ENCODE results near the gene GBX1. TPM values are rescaled to one million over a fixed set of nuclear protein-coding genes. Genes with fewer than 3 reads are reported as not detected.

The GBX1 gene
- 0.17 to 0.45 TPM in 2 of 5 replicates, not detected in the others for total RNA-seq (2022; extraction: Qiagen RNA extraction; ENCODE audit: low read depth)

DNA sequence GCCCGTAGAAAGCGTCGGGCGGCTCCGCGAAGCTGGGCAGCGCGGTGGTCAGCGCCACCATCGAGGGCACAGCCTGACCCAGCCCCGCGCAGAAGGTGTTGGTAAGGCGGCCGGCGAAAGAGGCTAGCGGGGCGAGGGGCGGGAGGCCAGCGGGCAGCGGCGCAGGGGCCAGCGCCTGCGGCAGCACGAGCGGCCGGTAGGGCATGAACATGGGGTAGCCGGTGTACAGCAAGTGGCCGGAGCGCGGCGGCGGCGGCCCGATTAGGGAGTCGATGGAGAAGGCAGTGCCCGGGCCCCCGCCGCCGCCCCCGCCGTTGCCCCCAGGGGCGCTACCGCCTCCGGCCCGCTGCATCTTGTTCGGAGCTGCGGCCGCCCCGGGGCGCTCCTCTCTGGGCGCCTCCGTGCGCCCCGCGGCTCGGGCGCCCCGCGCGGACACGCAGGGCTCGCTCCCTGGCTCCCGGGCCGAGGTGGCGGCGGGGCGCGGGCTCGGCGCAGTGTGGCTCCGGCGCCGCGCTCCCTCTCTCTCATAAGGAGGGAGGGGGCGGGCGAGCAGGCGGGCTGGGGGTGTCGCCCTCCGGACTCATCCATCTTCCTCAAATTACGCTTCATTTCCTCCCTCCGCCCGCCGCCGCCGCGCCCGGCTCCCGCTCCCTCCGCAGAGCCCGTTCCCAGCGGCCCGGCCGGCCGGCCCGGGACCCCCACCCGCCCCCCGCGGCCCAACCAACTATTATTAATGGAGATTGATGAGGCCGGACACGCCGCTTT, at the start of gene GBX1:
GBX1 (minus strand) TSS at position 498 of the 765 bp plus-strand sequence; CDS start at position 352, 146 bp downstream.

DNA sequence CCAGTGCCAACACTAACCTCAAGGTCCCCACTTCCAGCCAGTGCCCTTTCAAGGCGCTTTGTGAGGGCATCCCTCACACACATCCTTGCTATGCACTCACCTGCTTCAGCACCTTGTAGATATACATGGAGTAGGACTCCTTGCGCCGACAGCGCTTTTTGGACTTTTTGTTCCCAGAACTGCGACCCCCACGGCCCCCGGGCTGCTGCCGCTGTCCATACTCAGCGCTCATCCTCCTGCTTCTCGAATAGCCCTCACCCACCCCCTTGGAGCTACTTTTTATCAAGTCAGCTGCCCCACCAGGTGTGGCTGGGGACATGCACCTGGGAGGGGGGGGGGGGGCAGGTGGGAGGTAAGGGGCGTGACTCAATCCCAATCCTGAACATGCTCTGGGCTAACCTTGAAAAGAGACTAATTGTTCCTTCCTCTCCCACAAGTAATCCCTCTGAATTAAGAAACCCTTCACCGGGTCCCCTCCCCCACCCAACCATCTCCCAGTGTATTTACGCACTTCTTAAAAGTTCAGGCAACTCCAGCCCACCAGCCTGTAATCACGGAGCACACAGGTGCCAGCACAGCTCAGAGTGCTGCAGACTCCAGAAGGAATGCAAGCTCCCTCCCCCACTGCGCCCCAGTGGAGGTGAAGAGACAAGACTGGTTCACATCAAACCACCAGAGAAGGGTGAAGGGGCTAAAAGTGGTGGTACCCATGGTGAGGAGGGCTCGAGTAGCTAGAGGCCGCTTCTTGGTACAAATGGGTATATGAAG, 42.8 kb upstream of the GBX1 start, which contains the start of gene H2BK1:
H2BK1 (minus strand) TSS at position 402 of the 768 bp plus-strand sequence; CDS start at position 232, 170 bp downstream.

DNA sequence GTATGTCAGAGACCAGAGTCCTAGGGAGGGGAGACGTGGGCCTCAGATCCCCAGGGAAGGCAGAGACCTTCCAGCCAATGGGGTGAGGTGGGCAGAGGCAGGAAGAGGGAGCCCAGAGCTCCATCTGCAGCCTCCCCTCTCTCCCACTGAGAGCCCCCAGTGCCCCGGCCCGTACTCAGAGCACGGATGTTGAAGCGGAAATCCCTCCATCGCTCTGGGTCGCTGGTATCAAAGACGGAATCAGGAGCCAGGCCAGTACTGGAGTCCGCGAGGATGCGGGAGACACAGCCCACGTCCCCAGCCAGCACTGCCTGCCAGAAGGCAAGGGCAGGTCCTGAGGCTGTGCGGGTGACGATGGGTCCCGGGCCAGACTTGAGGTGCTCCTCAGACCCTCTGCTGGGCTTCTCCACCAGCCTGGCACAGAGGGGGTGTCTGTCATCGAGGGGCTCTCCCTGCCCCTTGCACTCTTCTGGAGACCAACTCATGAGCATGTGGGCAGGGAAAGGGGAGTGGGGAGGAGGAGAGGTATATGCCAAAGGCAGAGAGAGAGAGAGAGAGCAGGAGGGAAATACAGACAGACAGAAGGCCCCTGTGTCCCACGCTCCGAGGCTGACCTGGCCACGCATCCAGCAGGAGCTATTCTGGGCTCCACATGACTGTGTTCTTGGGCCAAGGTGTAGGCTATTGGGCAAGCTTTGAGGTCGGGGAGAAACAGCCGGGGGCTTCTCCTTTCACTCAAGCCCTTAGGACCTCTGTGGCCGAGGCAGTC, 19.3 kb upstream of the GBX1 start, which contains the start of gene ASB10:
ASB10 (minus strand) TSS at position 611 of the 769 bp plus-strand sequence; CDS start at position 491, 120 bp downstream.

Other genes with a start within 250 kb of the GBX1 start
- gene KCNH2, start 189.4 kb downstream of the GBX1 start, total RNA-seq (2022; extraction: Qiagen RNA extraction; ENCODE audit: low read depth), result 0.29 to 0.61 TPM (median 0.37 TPM) in 5 replicates
- gene NOS3, start 176.7 kb downstream of the GBX1 start, total RNA-seq (2022; extraction: Qiagen RNA extraction; ENCODE audit: low read depth), result 0.15 to 0.55 TPM (median 0.49 TPM) in 5 replicates
- 0.62 to 1.1 TPM (median 0.87 TPM) in 5 replicates for gene ATG9B, start 143.2 kb downstream of the GBX1 start, total RNA-seq (2022; extraction: Qiagen RNA extraction; ENCODE audit: low read depth)
- gene ABCB8, start 139.2 kb downstream of the GBX1 start, total RNA-seq (2022; extraction: Qiagen RNA extraction; ENCODE audit: low read depth), result 31.5 to 51.8 TPM (median 48.0 TPM) in 5 replicates
- 5.7 to 12.6 TPM (median 12.2 TPM) in 5 replicates for gene ASIC3, start 119.2 kb downstream of the GBX1 start, total RNA-seq (2022; extraction: Qiagen RNA extraction; ENCODE audit: low read depth)
- 32.1 to 37.0 TPM (median 34.9 TPM) in 5 replicates for gene CDK5, start 109.8 kb downstream of the GBX1 start, total RNA-seq (2022; extraction: Qiagen RNA extraction; ENCODE audit: low read depth)
- 182 to 287 TPM (median 275 TPM) in 5 replicates for gene SLC4A2, start 108.1 kb downstream of the GBX1 start, total RNA-seq (2022; extraction: Qiagen RNA extraction; ENCODE audit: low read depth)
- gene FASTK, start 86.9 kb downstream of the GBX1 start, total RNA-seq (2022; extraction: Qiagen RNA extraction; ENCODE audit: low read depth), result 48.1 to 80.5 TPM (median 74.4 TPM) in 5 replicates
- 32.4 to 64.6 TPM (median 50.8 TPM) in 5 replicates for gene TMUB1, start 84.2 kb downstream of the GBX1 start, total RNA-seq (2022; extraction: Qiagen RNA extraction; ENCODE audit: low read depth)
- 43.6 to 72.2 TPM (median 61.9 TPM) in 5 replicates for gene AGAP3, start 81.2 kb downstream of the GBX1 start, total RNA-seq (2022; extraction: Qiagen RNA extraction; ENCODE audit: low read depth)
- not detected in 5 replicates for gene ASB10, start 19.6 kb upstream of the GBX1 start, total RNA-seq (2022; extraction: Qiagen RNA extraction; ENCODE audit: low read depth)
- gene H2BK1, start 42.8 kb upstream of the GBX1 start, total RNA-seq (2022; extraction: Qiagen RNA extraction; ENCODE audit: low read depth), result not detected in 5 replicates
- gene ABCF2, start 59.5 kb upstream of the GBX1 start, total RNA-seq (2022; extraction: Qiagen RNA extraction; ENCODE audit: low read depth), result 63.8 to 70.3 TPM (median 68.4 TPM) in 5 replicates
- 35.6 to 52.0 TPM (median 45.6 TPM) in 5 replicates for gene CHPF2, start 64.8 kb upstream of the GBX1 start, total RNA-seq (2022; extraction: Qiagen RNA extraction; ENCODE audit: low read depth)
- gene SMARCD3, start 81.0 kb upstream of the GBX1 start, total RNA-seq (2022; extraction: Qiagen RNA extraction; ENCODE audit: low read depth), result 9.3 to 11.4 TPM (median 10.4 TPM) in 5 replicates
- 37.8 to 55.9 TPM (median 41.3 TPM) in 5 replicates for gene NUB1, start 174.1 kb upstream of the GBX1 start, total RNA-seq (2022; extraction: Qiagen RNA extraction; ENCODE audit: low read depth)
- gene WDR86, start 242.3 kb upstream of the GBX1 start, total RNA-seq (2022; extraction: Qiagen RNA extraction; ENCODE audit: low read depth), result 0.18 to 0.22 TPM (median 0.19 TPM) in 3 of 5 replicates, not detected in the others

Data from A549 treated with RU486 at 1 μM for 4 hours (cell line).